Spleen (tissue), 7 donors: ENCODE measurements around the gene GPC3.

Experiments
- CTCF ChIP-seq, 11 experiments: fragments of 200-600 bp in 7 of 11; fragments of 450-650 bp in 4 of 11; sonication (generic) in 4 of 11; IDR thresholded peaks in 8 of 11; conservative IDR thresholded peaks in 3 of 11; 1 replicate in 7 of 11; 2 replicates in 4 of 11; pipeline versions ENCODE4 v1.4.0 to v1.8.0; 2016 to 2021; ENCODE audit warnings: antibody characterized with exemption in 11 of 11, inconsistent platforms in 4 of 11, mild to moderate bottlenecking in 1 of 11
- POLR2A ChIP-seq, 3 donors: fragments of 450-650 bp; IDR thresholded peaks; one replicate each; pipeline ENCODE4 v1.5.1; 2017; ENCODE audit warnings: antibody characterized with exemption in 3 of 3, mild to moderate bottlenecking in 1 of 3
- POLR2AphosphoS5 ChIP-seq, 3 donors: sonication (generic); formaldehyde crosslinking; IDR thresholded peaks; one replicate each; pipeline ENCODE4 v1.5.1; 2017; ENCODE audit warnings: antibody characterized with exemption in 3 of 3
- donor health status: DM: no; HTN: no; CAD: no; lungs with moderate emphysema.
- donor health status: DM: no; HTN: no; CAD: no.
- donor health status: DM: no; HTN: no; CAD: no.

GRCh38 chrX:133854290-133854689, 131.1 kb downstream of the GPC3 start:
- no peak for TF ChIP-seq CTCF (IDR thresholded peaks at IDR 0.05 in 8 of 11, conservative IDR thresholded peaks at IDR 0.05 in 3 of 11)
- no peak for TF ChIP-seq POLR2A (IDR thresholded peaks at IDR 0.05)
- no peak for TF ChIP-seq POLR2AphosphoS5 (IDR thresholded peaks at IDR 0.05)
